SK-N-SH treated with all-trans-retinoic acid at 6 μM for 48 hours (cell line): ENCODE measurements around the gene NKX1-2.

ENCODE experiments used
- ATAC-seq: fragments of 200-7000 bp; cut with Tn5 transposase; 3 replicates; pipeline ENCODE4 v1.9.1; 2020; ENCODE audit warnings: mild to moderate bottlenecking, moderate library complexity
- ARNTL ChIP-seq: fragments of 450-650 bp; formaldehyde crosslinking; IDR thresholded peaks from 2 replicates; pipeline ENCODE4 v1.5.0; 2020; ENCODE audit warnings: low read depth, mild to moderate bottlenecking, moderate library complexity, borderline replicate concordance
- BACH2 ChIP-seq: fragments of 250-450 bp; sonication (Bioruptor Pico); IDR thresholded peaks from 2 replicates; pipeline ENCODE4 v1.9.0; 2021; ENCODE audit warnings: mild to moderate bottlenecking, borderline replicate concordance
- CSDC2 ChIP-seq: fragments of 250-450 bp; sonication (Bioruptor Pico); IDR thresholded peaks from 2 replicates; pipeline ENCODE4 v1.5.0; 2020; ENCODE audit warnings: mild to moderate bottlenecking, moderate library complexity
- ESRRG ChIP-seq: fragments of 250-450 bp; sonication (Bioruptor Pico); IDR thresholded peaks from 2 replicates; pipeline ENCODE4 v1.6.1; 2021; ENCODE audit warnings: mild to moderate bottlenecking
- GLIS3 ChIP-seq: fragments of 250-450 bp; sonication (Bioruptor Pico); IDR thresholded peaks from 2 replicates; pipeline ENCODE4 v1.5.0; 2020; ENCODE audit warnings: mild to moderate bottlenecking, moderate library complexity
- ISL1 ChIP-seq: fragments of 250-450 bp; sonication (Bioruptor Pico); IDR thresholded peaks from 2 replicates; pipeline ENCODE4 v2.1.2; 2022; ENCODE audit warnings: mild to moderate bottlenecking, moderate library complexity
- OSR1 ChIP-seq: fragments of 250-450 bp; sonication (Bioruptor Pico); IDR thresholded peaks from 2 replicates; pipeline ENCODE4 v1.8.0; 2022; ENCODE audit warnings: moderate library complexity, mild to moderate bottlenecking, inconsistent platforms
- PPARA ChIP-seq: fragments of 250-450 bp; sonication (Bioruptor Pico); IDR thresholded peaks from 2 replicates; pipeline ENCODE4 v1.5.0; 2020; ENCODE audit warnings: mild to moderate bottlenecking, borderline replicate concordance
- RARB ChIP-seq: fragments of 250-450 bp; sonication (Bioruptor Pico); IDR thresholded peaks from 2 replicates; pipeline ENCODE4 v1.8.0; 2021; ENCODE audit warnings: mild to moderate bottlenecking, moderate library complexity
- SNAI2 ChIP-seq: fragments of 250-450 bp; sonication (Bioruptor Pico); IDR thresholded peaks from 2 replicates; pipeline ENCODE4 v1.5.0; 2020; ENCODE audit warnings: mild to moderate bottlenecking, moderate library complexity
- TCF4 ChIP-seq: fragments of 250-450 bp; sonication (Bioruptor Pico); IDR thresholded peaks from 2 replicates; pipeline ENCODE4 v1.8.0; 2021; ENCODE audit warnings: mild to moderate bottlenecking, moderate library complexity, borderline replicate concordance
- ZC3H10 ChIP-seq: fragments of 250-450 bp; sonication (Bioruptor Pico); IDR thresholded peaks from 2 replicates; pipeline ENCODE4 v1.5.1; 2021; ENCODE audit warnings: mild to moderate bottlenecking, moderate library complexity
- ZFP3 ChIP-seq: fragments of 250-450 bp; sonication (Bioruptor Pico); IDR thresholded peaks from 2 replicates; pipeline ENCODE4 v1.5.0; 2020; ENCODE audit warnings: mild to moderate bottlenecking, moderate library complexity
- ZFP30 ChIP-seq: fragments of 450-650 bp; formaldehyde crosslinking; IDR thresholded peaks from 2 replicates; pipeline ENCODE4 v1.5.0; 2022; ENCODE audit warnings: mild to moderate bottlenecking, moderate library complexity
- ZNF565 ChIP-seq: fragments of 450-650 bp; formaldehyde crosslinking; conservative IDR thresholded peaks from 2 replicates; pipeline ENCODE4 v1.5.0; 2020; ENCODE audit warnings: low read depth, mild to moderate bottlenecking, moderate library complexity
- ZNF70 ChIP-seq: fragments of 450-650 bp; formaldehyde crosslinking; IDR thresholded peaks from 2 replicates; pipeline ENCODE4 v1.5.0; 2020; ENCODE audit warnings: mild to moderate bottlenecking, moderate library complexity
- ZNF8 ChIP-seq: fragments of 450-650 bp; formaldehyde crosslinking; IDR thresholded peaks from 2 replicates; pipeline ENCODE4 v1.5.0; 2020; ENCODE audit warnings: mild to moderate bottlenecking, moderate library complexity
- TF ChIP-seq, protein P1 (sequence below): fragments of 250-450 bp; sonication (Bioruptor Pico); IDR thresholded peaks from 2 replicates; pipeline ENCODE4 v1.5.0; 2020; ENCODE audit warnings: mild to moderate bottlenecking, moderate library complexity
- TF ChIP-seq, protein P2 (sequence below): fragments of 250-450 bp; sonication (Bioruptor Pico); IDR thresholded peaks from 2 replicates; pipeline ENCODE4 v1.8.0; 2021; ENCODE audit warnings: low read depth, mild to moderate bottlenecking, moderate library complexity, borderline replicate concordance
- TF ChIP-seq, protein P3 (sequence below): fragments of 250-450 bp; sonication (Bioruptor Pico); IDR thresholded peaks from 2 replicates; pipeline ENCODE4 v1.8.0; 2020; ENCODE audit warnings: mild to moderate bottlenecking, moderate library complexity, borderline replicate concordance
- TF ChIP-seq, protein P4 (sequence below): fragments of 250-450 bp; sonication (Bioruptor Pico); IDR thresholded peaks from 2 replicates; pipeline ENCODE4 v1.5.1; 2021; ENCODE audit warnings: mild to moderate bottlenecking, moderate library complexity
- TF ChIP-seq, protein P5 (sequence below): fragments of 250-450 bp; sonication (Bioruptor Pico); IDR thresholded peaks from 2 replicates; pipeline ENCODE4 v1.5.1; 2020; ENCODE audit warnings: low read depth, mild to moderate bottlenecking, moderate library complexity

Gene NKX1-2

DNA sequence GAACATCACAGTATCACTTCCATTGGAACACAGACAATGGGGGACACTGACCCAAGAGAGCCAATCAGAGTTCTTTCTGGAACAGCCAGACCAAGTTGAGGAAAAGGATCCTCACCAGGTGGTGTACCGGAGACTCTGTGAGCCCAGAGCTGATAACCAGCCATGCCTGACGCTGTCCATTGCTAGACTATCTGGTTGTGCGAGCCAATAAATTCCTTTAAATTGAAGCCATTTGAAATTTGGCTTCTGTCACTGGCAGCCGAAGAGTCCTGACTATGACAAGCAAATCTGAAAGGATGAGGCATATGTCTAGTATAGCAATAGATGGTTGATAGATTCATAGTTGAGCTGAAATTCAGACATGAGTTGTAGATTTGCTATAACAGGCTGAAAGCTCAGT is 8.6 kb upstream of the NKX1-2 start:
- TF ChIP-seq ESRRG (CRISPR knock-in tag) (no peak), BACH2 (CRISPR knock-in tag) (no peak), ZNF565 (CRISPR knock-in tag) (no peak), RARB (CRISPR knock-in tag) (no peak), ISL1 (CRISPR knock-in tag) (no peak), SNAI2 (CRISPR knock-in tag) (no peak), OSR1 (no peak), ZC3H10 (no peak), ARNTL (CRISPR knock-in tag) (no peak), PPARA (no peak), ZNF8 (CRISPR knock-in tag) (no peak), ZNF70 (CRISPR knock-in tag) (no peak), TCF4 (no peak), ZFP30 (CRISPR knock-in tag) (no peak), CSDC2 (CRISPR knock-in tag) (no peak)
- TF ChIP-seq, protein P1, sequence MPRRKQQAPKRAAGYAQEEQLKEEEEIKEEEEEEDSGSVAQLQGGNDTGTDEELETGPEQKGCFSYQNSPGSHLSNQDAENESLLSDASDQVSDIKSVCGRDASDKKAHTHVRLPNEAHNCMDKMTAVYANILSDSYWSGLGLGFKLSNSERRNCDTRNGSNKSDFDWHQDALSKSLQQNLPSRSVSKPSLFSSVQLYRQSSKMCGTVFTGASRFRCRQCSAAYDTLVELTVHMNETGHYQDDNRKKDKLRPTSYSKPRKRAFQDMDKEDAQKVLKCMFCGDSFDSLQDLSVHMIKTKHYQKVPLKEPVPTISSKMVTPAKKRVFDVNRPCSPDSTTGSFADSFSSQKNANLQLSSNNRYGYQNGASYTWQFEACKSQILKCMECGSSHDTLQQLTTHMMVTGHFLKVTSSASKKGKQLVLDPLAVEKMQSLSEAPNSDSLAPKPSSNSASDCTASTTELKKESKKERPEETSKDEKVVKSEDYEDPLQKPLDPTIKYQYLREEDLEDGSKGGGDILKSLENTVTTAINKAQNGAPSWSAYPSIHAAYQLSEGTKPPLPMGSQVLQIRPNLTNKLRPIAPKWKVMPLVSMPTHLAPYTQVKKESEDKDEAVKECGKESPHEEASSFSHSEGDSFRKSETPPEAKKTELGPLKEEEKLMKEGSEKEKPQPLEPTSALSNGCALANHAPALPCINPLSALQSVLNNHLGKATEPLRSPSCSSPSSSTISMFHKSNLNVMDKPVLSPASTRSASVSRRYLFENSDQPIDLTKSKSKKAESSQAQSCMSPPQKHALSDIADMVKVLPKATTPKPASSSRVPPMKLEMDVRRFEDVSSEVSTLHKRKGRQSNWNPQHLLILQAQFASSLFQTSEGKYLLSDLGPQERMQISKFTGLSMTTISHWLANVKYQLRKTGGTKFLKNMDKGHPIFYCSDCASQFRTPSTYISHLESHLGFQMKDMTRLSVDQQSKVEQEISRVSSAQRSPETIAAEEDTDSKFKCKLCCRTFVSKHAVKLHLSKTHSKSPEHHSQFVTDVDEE: no peak
- TF ChIP-seq, protein P2, sequence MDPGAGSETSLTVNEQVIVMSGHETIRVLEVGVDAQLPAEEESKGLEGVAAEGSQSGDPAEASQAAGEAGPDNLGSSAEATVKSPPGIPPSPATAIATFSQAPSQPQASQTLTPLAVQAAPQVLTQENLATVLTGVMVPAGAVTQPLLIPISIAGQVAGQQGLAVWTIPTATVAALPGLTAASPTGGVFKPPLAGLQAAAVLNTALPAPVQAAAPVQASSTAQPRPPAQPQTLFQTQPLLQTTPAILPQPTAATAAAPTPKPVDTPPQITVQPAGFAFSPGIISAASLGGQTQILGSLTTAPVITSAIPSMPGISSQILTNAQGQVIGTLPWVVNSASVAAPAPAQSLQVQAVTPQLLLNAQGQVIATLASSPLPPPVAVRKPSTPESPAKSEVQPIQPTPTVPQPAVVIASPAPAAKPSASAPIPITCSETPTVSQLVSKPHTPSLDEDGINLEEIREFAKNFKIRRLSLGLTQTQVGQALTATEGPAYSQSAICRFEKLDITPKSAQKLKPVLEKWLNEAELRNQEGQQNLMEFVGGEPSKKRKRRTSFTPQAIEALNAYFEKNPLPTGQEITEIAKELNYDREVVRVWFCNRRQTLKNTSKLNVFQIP (CRISPR knock-in tag): no peak
- TF ChIP-seq, protein P3, sequence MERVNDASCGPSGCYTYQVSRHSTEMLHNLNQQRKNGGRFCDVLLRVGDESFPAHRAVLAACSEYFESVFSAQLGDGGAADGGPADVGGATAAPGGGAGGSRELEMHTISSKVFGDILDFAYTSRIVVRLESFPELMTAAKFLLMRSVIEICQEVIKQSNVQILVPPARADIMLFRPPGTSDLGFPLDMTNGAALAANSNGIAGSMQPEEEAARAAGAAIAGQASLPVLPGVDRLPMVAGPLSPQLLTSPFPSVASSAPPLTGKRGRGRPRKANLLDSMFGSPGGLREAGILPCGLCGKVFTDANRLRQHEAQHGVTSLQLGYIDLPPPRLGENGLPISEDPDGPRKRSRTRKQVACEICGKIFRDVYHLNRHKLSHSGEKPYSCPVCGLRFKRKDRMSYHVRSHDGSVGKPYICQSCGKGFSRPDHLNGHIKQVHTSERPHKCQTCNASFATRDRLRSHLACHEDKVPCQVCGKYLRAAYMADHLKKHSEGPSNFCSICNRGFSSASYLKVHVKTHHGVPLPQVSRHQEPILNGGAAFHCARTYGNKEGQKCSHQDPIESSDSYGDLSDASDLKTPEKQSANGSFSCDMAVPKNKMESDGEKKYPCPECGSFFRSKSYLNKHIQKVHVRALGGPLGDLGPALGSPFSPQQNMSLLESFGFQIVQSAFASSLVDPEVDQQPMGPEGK: no peak
- TF ChIP-seq, protein P4, sequence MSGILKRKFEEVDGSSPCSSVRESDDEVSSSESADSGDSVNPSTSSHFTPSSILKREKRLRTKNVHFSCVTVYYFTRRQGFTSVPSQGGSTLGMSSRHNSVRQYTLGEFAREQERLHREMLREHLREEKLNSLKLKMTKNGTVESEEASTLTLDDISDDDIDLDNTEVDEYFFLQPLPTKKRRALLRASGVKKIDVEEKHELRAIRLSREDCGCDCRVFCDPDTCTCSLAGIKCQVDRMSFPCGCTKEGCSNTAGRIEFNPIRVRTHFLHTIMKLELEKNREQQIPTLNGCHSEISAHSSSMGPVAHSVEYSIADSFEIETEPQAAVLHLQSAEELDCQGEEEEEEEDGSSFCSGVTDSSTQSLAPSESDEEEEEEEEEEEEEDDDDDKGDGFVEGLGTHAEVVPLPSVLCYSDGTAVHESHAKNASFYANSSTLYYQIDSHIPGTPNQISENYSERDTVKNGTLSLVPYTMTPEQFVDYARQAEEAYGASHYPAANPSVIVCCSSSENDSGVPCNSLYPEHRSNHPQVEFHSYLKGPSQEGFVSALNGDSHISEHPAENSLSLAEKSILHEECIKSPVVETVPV (CRISPR knock-in tag): no peak
- TF ChIP-seq, protein P5, sequence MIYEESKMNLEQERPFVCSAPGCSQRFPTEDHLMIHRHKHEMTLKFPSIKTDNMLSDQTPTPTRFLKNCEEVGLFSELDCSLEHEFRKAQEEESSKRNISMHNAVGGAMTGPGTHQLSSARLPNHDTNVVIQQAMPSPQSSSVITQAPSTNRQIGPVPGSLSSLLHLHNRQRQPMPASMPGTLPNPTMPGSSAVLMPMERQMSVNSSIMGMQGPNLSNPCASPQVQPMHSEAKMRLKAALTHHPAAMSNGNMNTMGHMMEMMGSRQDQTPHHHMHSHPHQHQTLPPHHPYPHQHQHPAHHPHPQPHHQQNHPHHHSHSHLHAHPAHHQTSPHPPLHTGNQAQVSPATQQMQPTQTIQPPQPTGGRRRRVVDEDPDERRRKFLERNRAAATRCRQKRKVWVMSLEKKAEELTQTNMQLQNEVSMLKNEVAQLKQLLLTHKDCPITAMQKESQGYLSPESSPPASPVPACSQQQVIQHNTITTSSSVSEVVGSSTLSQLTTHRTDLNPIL (CRISPR knock-in tag): no peak
- no peak for ATAC-seq

DNA sequence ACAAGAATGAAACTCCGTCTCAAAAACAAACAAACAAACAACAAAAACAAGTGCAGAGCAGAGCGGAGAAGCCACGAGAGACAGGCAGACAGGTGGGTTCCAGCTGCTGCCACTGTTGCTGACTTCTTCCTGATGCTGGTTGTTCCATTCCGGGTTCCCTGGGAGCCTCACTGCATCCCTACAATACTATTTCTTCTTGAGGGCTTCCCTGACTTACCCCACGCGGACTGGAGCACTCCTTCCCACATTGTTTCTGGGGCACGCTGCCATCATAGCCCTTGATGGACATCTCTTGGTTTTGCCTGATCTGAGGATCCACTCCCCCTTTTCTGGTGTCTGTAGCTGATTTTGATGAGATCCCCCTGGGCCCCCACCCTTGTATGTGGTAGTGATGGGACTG is 5.6 kb upstream of the NKX1-2 start:
- no peak for TF ChIP-seq ZNF70 (CRISPR knock-in tag)
- TF ChIP-seq, protein P3: no peak
- TF ChIP-seq CSDC2 (CRISPR knock-in tag): no peak
- TF ChIP-seq ZFP30 (CRISPR knock-in tag): no peak
- TF ChIP-seq TCF4: no peak
- TF ChIP-seq ZFP3 (CRISPR knock-in tag): no peak
- no peak for TF ChIP-seq GLIS3 (CRISPR knock-in tag)
- no peak for TF ChIP-seq OSR1
- no peak for TF ChIP-seq ARNTL (CRISPR knock-in tag)
- no peak for ATAC-seq
